Mesothelial cell of epicardium (in vitro differentiated cells): Measurements from ENCODE around the gene PROK2. TPM values are rescaled to one million over a fixed set of nuclear protein-coding genes. Genes with fewer than 3 reads are reported as not detected.

Experiments used
- DNase-seq, 2 experiments: peaks; one replicate each; pipeline ENCODE4 v3.0.0; 2021; ENCODE audit warnings: low spot score in 2 of 2; ENCODE audit not compliant: unreplicated experiment in 2 of 2
- H3K27ac Mint-ChIP-seq: 2 replicates; pipeline ENCODE4 v1.8.0; 2021; ENCODE audit warnings: mixed read lengths
- H3K27me3 Mint-ChIP-seq: 2 replicates; pipeline ENCODE4 v1.8.0; 2021; ENCODE audit warnings: low read depth, mixed read lengths
- H3K36me3 Mint-ChIP-seq: 2 replicates; pipeline ENCODE4 v1.8.0; 2021; ENCODE audit warnings: mixed read lengths
- H3K4me1 Mint-ChIP-seq: 2 replicates; pipeline ENCODE4 v1.8.0; 2021; ENCODE audit warnings: mixed read lengths
- H3K4me3 Mint-ChIP-seq: 2 replicates; pipeline ENCODE4 v1.8.0; 2021; ENCODE audit warnings: mild to moderate bottlenecking, moderate library complexity, mixed read lengths
- H3K9me3 Mint-ChIP-seq: 2 replicates; pipeline ENCODE4 v1.8.0; 2021; ENCODE audit warnings: mixed read lengths
- CTCF ChIP-seq: fragments of 200-600 bp; sonication (generic); IDR thresholded peaks from one replicate; pipeline ENCODE4 v1.5.0; 2021; ENCODE audit warnings: antibody characterized with exemption; ENCODE audit not compliant: unreplicated experiment
- total RNA-seq: library from RNA; stranded (reverse); gene quantifications from 3 replicates; pipeline ENCODE4 v1.2.1, GENCODE V29; 2021

PROK2 gene
- total RNA-seq, 1 donor from 2014 or later, result not detected

GRCh38 chr3:71742621-71743020, 42.3 kb downstream of the PROK2 start:
- Mint-ChIP-seq H3K27ac (no peak overlapping the region), H3K27me3 (no peaks in the 10 kb centered on the region), H3K9me3 (peaks cover 54% of the 10 kb centered on the region), H3K36me3 (peaks cover 26% of the 10 kb centered on the region), H3K4me1 (no peaks in the 10 kb centered on the region), H3K4me3 (no peak overlapping the region)
- DNase-seq, result no peak
- TF ChIP-seq CTCF, result no peak

DNA sequence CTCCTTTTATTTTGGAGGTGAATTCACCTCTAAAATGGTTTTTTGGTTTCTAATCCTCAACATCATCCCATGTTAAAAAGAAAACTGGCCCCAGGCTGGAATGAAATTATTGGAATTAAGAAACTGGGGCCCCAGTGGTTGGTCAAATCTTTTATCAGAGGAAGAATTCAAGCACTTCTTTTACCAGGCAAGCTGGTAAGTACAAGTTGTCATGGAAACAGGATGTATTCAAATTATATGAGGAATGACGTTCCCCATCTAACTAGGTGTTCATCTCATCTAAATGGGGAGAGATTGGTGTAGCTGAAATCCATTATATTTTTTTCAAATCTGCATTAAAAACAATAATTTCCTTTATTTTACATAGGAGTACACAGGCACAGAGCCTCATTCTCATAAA, 50.1 kb downstream of the PROK2 start:
- Mint-ChIP-seq H3K4me1 (peaks cover 6% of the 10 kb centered on the region), H3K27me3 (no peaks in the 10 kb centered on the region), H3K27ac (no peak overlapping the region), H3K36me3 (no peaks in the 10 kb centered on the region), H3K9me3 (peaks cover 23% of the 10 kb centered on the region), H3K4me3 (no peak overlapping the region)
- no peak for DNase-seq
- no peak for TF ChIP-seq CTCF

- H3K4me3 Mint-ChIP-seq, result no peak overlapping the region
- H3K36me3 Mint-ChIP-seq, result no peaks in the 10 kb centered on the region
- no peak overlapping the region for H3K27ac Mint-ChIP-seq
- no peak for TF ChIP-seq CTCF
- DNase-seq, result no peak
- peaks cover 21% of the 10 kb centered on the region for H3K9me3 Mint-ChIP-seq
- H3K27me3 Mint-ChIP-seq, result peaks cover 3% of the 10 kb centered on the region
- peaks cover 6% of the 10 kb centered on the region for H3K4me1 Mint-ChIP-seq
Measured at GRCh38 chr3:71733319-71733718, 51.6 kb downstream of the PROK2 start.

- Mint-ChIP-seq H3K36me3 (no peaks in the 10 kb centered on the region), H3K9me3 (peaks cover 14% of the 10 kb centered on the region), H3K4me1 (peaks cover 6% of the 10 kb centered on the region), H3K27me3 (peaks cover 5% of the 10 kb centered on the region), H3K4me3 (no peak overlapping the region), H3K27ac (no peak overlapping the region)
- TF ChIP-seq CTCF, result no peak
- no peak for DNase-seq
Measured at GRCh38 chr3:71732637-71733036, 52.3 kb downstream of the PROK2 start.

- Mint-ChIP-seq H3K27me3 (peaks cover 24% of the 10 kb centered on the region), H3K4me3 (no peak overlapping the region)
- DNase-seq, result no peak
Measured at GRCh38 chr3:71728632-71729342, 56.2 kb downstream of the PROK2 start.

More at GRCh38 chr3:71728632-71729342, 56.2 kb downstream of the PROK2 start:
- Mint-ChIP-seq H3K9me3 (no peaks in the 10 kb centered on the region), H3K27ac (no peak overlapping the region), H3K36me3 (no peaks in the 10 kb centered on the region), H3K4me1 (peaks cover 17% of the 10 kb centered on the region)
- no peak for TF ChIP-seq CTCF
